AG04450 (cell line): ENCODE data around the gene RPL31. TPM values are rescaled to one million over a fixed set of nuclear protein-coding genes. Genes with fewer than 3 reads are reported as not detected.

Source experiments
- CTCF ChIA-PET: fragments of 300-600, 350-600 bp; formaldehyde crosslinking; extraction: SDS; loops from one replicate; lab custom pipeline; 2022; ENCODE audit warnings: antibody characterized with exemption, inconsistent platforms; lab: Charles Lee
- POLR2A ChIA-PET: fragments of 350-600 bp; formaldehyde crosslinking; extraction: SDS; loops from one replicate; lab custom pipeline; 2021; ENCODE audit warnings: antibody characterized with exemption, inconsistent platforms; lab: Yijun Ruan, JAX
- DNase-seq: peaks from one replicate; pipeline ENCODE4 v3.0.0-alpha.2; 2011; ENCODE audit warnings: low read depth, low spot score
- H3K27ac ChIP-seq: one replicate; pipeline ENCODE4 v1.5.1; 2012; ENCODE audit warnings: low read depth, low read length, control low read depth
- H3K27me3 ChIP-seq: one replicate; pipeline ENCODE4 v1.6.0; 2012; ENCODE audit warnings: low read length; ENCODE audit not compliant: control insufficient read depth, insufficient read depth
- H3K4me3 ChIP-seq: 2 replicates; pipeline ENCODE4 v1.5.1; 2011; ENCODE audit warnings: mild to moderate bottlenecking, low read depth, low read length, control low read depth
- H3K9me3 ChIP-seq: 2 replicates; pipeline ENCODE4 v1.5.1; 2012; ENCODE audit warnings: low read length; ENCODE audit not compliant: control insufficient read depth, insufficient read depth
- CTCF ChIP-seq: IDR thresholded peaks from 2 replicates; pipeline ENCODE4 v1.5.1; 2011; ENCODE audit warnings: low read depth, low read length, control low read depth, inconsistent platforms
- polyA plus RNA-seq: library from polyadenylated mRNA; depleted of rRNA; stranded (reverse); fragments of >200 nt; gene quantifications from 2 replicates; pipeline ENCODE4 v1.2.3, GENCODE V29; 2011

RPL31 gene
- polyA plus RNA-seq, 1 experiment = 2,534 TPM

GRCh38 chr2:101032084-101032776 is 30.1 kb downstream of the RPL31 start:
- no peak for TF ChIP-seq CTCF
- no peak overlapping the region for H3K27ac ChIP-seq
- no peak for DNase-seq
- no peaks in the 10 kb centered on the region; the same call in 1 of the 2 replicates for H3K9me3 ChIP-seq
- H3K27me3 ChIP-seq = no peaks in the 10 kb centered on the region
- POLR2A ChIA-PET = no interaction called here
- H3K4me3 ChIP-seq = no peak overlapping the region
- CTCF ChIA-PET = interaction anchor here (0.8 to 2.8 kb wide), 6 partner anchors 20 to 173 kb away, joined by 3 to 19 read pairs (median 4); no protein-coding TSS in a partner anchor

- POLR2A ChIA-PET = interaction anchor here (0.5 to 0.7 kb wide), 2 partner anchors 181 to 279 kb away, joined by 3 to 4 read pairs; no protein-coding TSS in a partner anchor
- DNase-seq = no peak
- no peaks in the 10 kb centered on the region for H3K27me3 ChIP-seq
- TF ChIP-seq CTCF = peak; percentile 68
- CTCF ChIA-PET = interaction anchor here (0.7 to 4.3 kb wide), 36 partner anchors 10 to 387 kb away, joined by 3 to 171 read pairs (median 4); partner anchors contain the start of genes CNOT11 and TBC1D8
- no peaks in the 10 kb centered on the region; the same call in 1 of the 2 replicates for H3K9me3 ChIP-seq
- H3K4me3 ChIP-seq = no peak overlapping the region
- no peak overlapping the region for H3K27ac ChIP-seq
Measured at GRCh38 chr2:101036562-101036961, 34.5 kb downstream of the RPL31 start.

GRCh38 chr2:101037161-101037755 is 35.2 kb downstream of the RPL31 start:
- DNase-seq = no peak
- POLR2A ChIA-PET = interaction anchor here (0.5 kb wide), 1 partner anchor 181 kb away, joined by 4 read pairs; no protein-coding TSS in a partner anchor
- Histone ChIP-seq H3K4me3 (no peak overlapping the region), H3K9me3 (no peaks in the 10 kb centered on the region; the same call in 1 of the 2 replicates), H3K27me3 (no peaks in the 10 kb centered on the region), H3K27ac (no peak overlapping the region)
- TF ChIP-seq CTCF = no peak
- CTCF ChIA-PET = interaction anchor here (0.7 to 4.3 kb wide), 29 partner anchors 8 to 229 kb away, joined by 3 to 171 read pairs (median 4); partner anchors contain the start of genes CNOT11 and TBC1D8

- no peak overlapping the region for H3K4me3 ChIP-seq
- no peak overlapping the region for H3K27ac ChIP-seq
- peaks cover 4% of the 10 kb centered on the region for H3K27me3 ChIP-seq
- POLR2A ChIA-PET = no interaction called here
- no peak for DNase-seq
- CTCF ChIA-PET = interaction anchor here (1.1 to 4.3 kb wide), 2 partner anchors 9 to 166 kb away, joined by 3 to 171 read pairs; no protein-coding TSS in a partner anchor
- peak; percentile 45 for TF ChIP-seq CTCF
- no peaks in the 10 kb centered on the region; the same call in 1 of the 2 replicates for H3K9me3 ChIP-seq
Measured at GRCh38 chr2:101038455-101039255, 36.6 kb downstream of the RPL31 start.
